Lung (tissue), 12 donors: ENCODE data around the gene HABP2. TPM values are rescaled to one million over a fixed set of nuclear protein-coding genes. Genes with fewer than 3 reads are reported as not detected.
A peak's percentile ranks its signal among the peaks of the same experiment; 100 is the strongest.

Source experiments
- ATAC-seq: fragments of 200-7000 bp; cut with Tn5 transposase; one replicate; pipeline ENCODE4 v1.9.1; 2020; ENCODE audit warnings: moderate number of reproducible peaks; ENCODE audit not compliant: insufficient read depth, low FRiP score
- DNase-seq, 3 donors: peaks; one replicate each; pipeline ENCODE4 v3.0.0-alpha.2; 2013 to 2017
- H3K27ac ChIP-seq, 2 donors: one replicate each; pipeline ENCODE4 v1.5.1; 2013; ENCODE audit warnings: mild to moderate bottlenecking in 2 of 2, moderate library complexity in 2 of 2, control low read depth in 1 of 2, inconsistent platforms in 1 of 2, low read depth in 1 of 2, low read length in 1 of 2
- H3K27me3 ChIP-seq, 3 donors: one replicate each; pipeline ENCODE4 v1.5.1; 2013; ENCODE audit warnings: low read length in 2 of 3; ENCODE audit not compliant: control insufficient read depth in 3 of 3, insufficient read depth in 3 of 3
- H3K36me3 ChIP-seq, 4 donors: one replicate each; pipeline ENCODE4 v1.5.1; 2013; ENCODE audit warnings: low read length in 4 of 4, mild to moderate bottlenecking in 1 of 4, moderate library complexity in 1 of 4; ENCODE audit not compliant: control insufficient read depth in 4 of 4, insufficient read depth in 4 of 4
- H3K4me1 ChIP-seq, 5 donors: one replicate each; pipeline ENCODE4 v1.5.1; 2013; ENCODE audit warnings: low read length in 5 of 5, mild to moderate bottlenecking in 2 of 5, moderate library complexity in 1 of 5; ENCODE audit not compliant: control insufficient read depth in 5 of 5, insufficient read depth in 5 of 5
- H3K4me3 ChIP-seq: one replicate; pipeline ENCODE4 v1.5.1; 2013; ENCODE audit warnings: mild to moderate bottlenecking, control low read depth, moderate library complexity
- H3K9ac ChIP-seq, 2 donors: one replicate each; pipeline ENCODE4 v1.5.1; 2013; ENCODE audit warnings: low read length in 2 of 2, control low read depth in 1 of 2; ENCODE audit not compliant: insufficient read depth in 1 of 2
- H3K9me3 ChIP-seq, 4 donors: one replicate each; pipeline ENCODE4 v1.5.1; 2013; ENCODE audit warnings: low read length in 3 of 4, mild to moderate bottlenecking in 1 of 4, moderate library complexity in 1 of 4; ENCODE audit not compliant: control insufficient read depth in 4 of 4, insufficient read depth in 3 of 4
- CTCF ChIP-seq: IDR thresholded peaks from 2 replicates; pipeline ENCODE4 v1.5.1; 2012; ENCODE audit warnings: mild to moderate bottlenecking; ENCODE audit errors: control extremely low read depth, extremely low read depth
- WGBS, 2 donors: extraction: QIAGEN DNeasy Blood & Tissue Kit; methylation state at CpG; one replicate each; pipeline ENCODE4 v1.1.7; 2013; 5-methylcytosine and 5-hydroxymethylcytosine counted together
- polyA plus RNA-seq, 2 donors: library from polyadenylated mRNA; stranded (reverse); fragments of 200-250 nt; gene quantifications; one replicate each; pipeline ENCODE4 v1.2.1, GENCODE V29; 2013
- total RNA-seq, 2 donors: library from RNA; depleted of rRNA in 1 of 2; stranded (reverse); fragments of >200 nt in 1 of 2; gene quantifications; one replicate each; pipeline ENCODE4 v1.2.1, GENCODE V29; 2014 to 2021
- donor health status: control.
- donor health status: control.
- donor health status: Bipolar disorder and iron deficiency.
- donor health status: healthy.
- donor health status: DM: yes; HTN: yes; CAD: no.

HABP2 gene
- total and polyA plus RNA-seq, 4 donors: 0.10 to 1.3 (median 0.65) TPM

GRCh38 chr10:113534423-113534822 lies 18.4 kb upstream of the HABP2 start:
- TF ChIP-seq CTCF: no peak
- H3K4me1 ChIP-seq: no peaks in the 10 kb centered on the region
- no peak overlapping the region for H3K9ac ChIP-seq
- H3K9me3 ChIP-seq: peaks cover 0 to 1% (median 0%) of the 10 kb centered on the region in 4 donors
- no peak overlapping the region for H3K27ac ChIP-seq
- ATAC-seq (no peak), DNase-seq (no peak)
- no peaks in the 10 kb centered on the region for H3K27me3 ChIP-seq
- 69 to 74% methylated on average over 4 of the region's 4 CpGs for WGBS, 2 donors
- H3K36me3 ChIP-seq: no peaks in the 10 kb centered on the region
- H3K4me3 ChIP-seq: no peak overlapping the region

- Histone ChIP-seq H3K36me3 (no peaks in the 10 kb centered on the region), H3K4me3 (no peak overlapping the region), H3K4me1 (no peaks in the 10 kb centered on the region), H3K27me3 (no peaks in the 10 kb centered on the region), H3K9me3 (peaks cover 0 to 1% (median 0%) of the 10 kb centered on the region in 4 donors), H3K9ac (no peak overlapping the region), H3K27ac (no peak overlapping the region)
- ATAC-seq: no peak
- no peak for DNase-seq
- WGBS, 2 donors: 94% methylated on average over 3 of the region's 3 CpGs
- no peak for TF ChIP-seq CTCF
Observed at GRCh38 chr10:113537672-113538071, 15.2 kb upstream of the HABP2 start.

- Histone ChIP-seq H3K36me3 (no peaks in the 10 kb centered on the region), H3K4me3 (no peak overlapping the region), H3K9me3 (peaks cover 0 to 1% (median 0%) of the 10 kb centered on the region in 4 donors), H3K27me3 (no peaks in the 10 kb centered on the region), H3K27ac (no peak overlapping the region), H3K9ac (no peak overlapping the region), H3K4me1 (no peaks in the 10 kb centered on the region)
- ATAC-seq: no peak
- no peak for TF ChIP-seq CTCF
- DNase-seq: no peak
- 78 to 88% methylated on average over 1 of the region's 1 CpG for WGBS, 2 donors
Observed at GRCh38 chr10:113538151-113538550, 14.7 kb upstream of the HABP2 start.

- no peaks in the 10 kb centered on the region for H3K27me3 ChIP-seq
- TF ChIP-seq CTCF: no peak
- no peak overlapping the region for H3K4me3 ChIP-seq
- no peaks in the 10 kb centered on the region for H3K36me3 ChIP-seq
- DNase-seq (no peak), ATAC-seq (peak; percentile 56)
- H3K9me3 ChIP-seq: peaks cover 0 to 1% (median 0%) of the 10 kb centered on the region in 4 donors
- H3K4me1 ChIP-seq: no peaks in the 10 kb centered on the region
- WGBS, 2 donors: 71 to 87% methylated on average over 7 of the region's 7 CpGs
- no peak overlapping the region for H3K9ac ChIP-seq
- no peak overlapping the region for H3K27ac ChIP-seq
Observed at GRCh38 chr10:113539789-113540188, 13.1 kb upstream of the HABP2 start.
